HEK293 (cell line): ENCODE data around the gene DNAJC13.

Experiments used
- CTCF ChIA-PET: fragments of 350-600 bp; formaldehyde crosslinking; extraction: SDS; loops from one replicate; lab custom pipeline; 2021; ENCODE audit warnings: antibody characterized with exemption; lab: Yijun Ruan, JAX
- POLR2A ChIA-PET: fragments of 300-600 bp; formaldehyde crosslinking; extraction: SDS; loops from one replicate; lab custom pipeline; 2020; ENCODE audit warnings: antibody characterized with exemption, inconsistent platforms; lab: Yijun Ruan, JAX
- H3K27ac ChIP-seq: fragments of 200-500 bp; sonication (Bioruptor generic); 2 replicates; pipeline ENCODE4 v1.5.1; 2014; ENCODE audit warnings: low read depth, low read length, control low read depth, inconsistent platforms; ENCODE audit errors: extremely low read depth
- H3K36me3 ChIP-seq, 2 experiments: fragments of 200-500 bp in 1 of 2; sonication (Bioruptor generic) in 1 of 2; 1 replicate in 1 of 2; 2 replicates in 1 of 2; pipeline ENCODE4 v1.5.1; 2014 to 2017; ENCODE audit warnings: inconsistent platforms in 2 of 2, low read length in 2 of 2; ENCODE audit not compliant: control insufficient read depth in 2 of 2, insufficient read depth in 1 of 2
- H3K4me1 ChIP-seq: fragments of 200-500 bp; sonication (Bioruptor generic); 2 replicates; pipeline ENCODE4 v1.5.1; 2014; ENCODE audit warnings: mild to moderate bottlenecking, low read length, inconsistent platforms; ENCODE audit not compliant: control insufficient read depth, insufficient read depth
- H3K4me3 ChIP-seq: 2 replicates; pipeline ENCODE4 v1.5.1; 2011; ENCODE audit warnings: low read depth, mild to moderate bottlenecking, control low read depth, low read length, moderate library complexity
- H3K9me3 ChIP-seq: fragments of 200-500 bp; sonication (Bioruptor generic); 2 replicates; pipeline ENCODE4 v1.5.1; 2014; ENCODE audit warnings: low read depth, low read length, inconsistent platforms; ENCODE audit not compliant: control insufficient read depth, insufficient read depth
- BCL11A ChIP-seq: fragments of 450-650 bp; formaldehyde crosslinking; IDR thresholded peaks from 2 replicates; pipeline ENCODE4 v1.5.1; 2016; ENCODE audit warnings: low read depth, missing biosample characterization, missing genetic modification characterization
- BCL6B ChIP-seq: fragments of 450-650 bp; formaldehyde crosslinking; IDR thresholded peaks from 2 replicates; pipeline ENCODE4 v1.5.1; 2017; ENCODE audit warnings: missing biosample characterization, missing genetic modification characterization
- GLIS2 ChIP-seq: fragments of 450-650 bp; formaldehyde crosslinking; IDR thresholded peaks from 2 replicates; pipeline ENCODE4 v1.5.1; 2016; ENCODE audit warnings: missing biosample characterization, missing genetic modification characterization
- OSR2 ChIP-seq: fragments of 450-650 bp; formaldehyde crosslinking; IDR thresholded peaks from 2 replicates; pipeline ENCODE4 v1.5.1; 2016; ENCODE audit warnings: missing biosample characterization, missing genetic modification characterization
- WT1 ChIP-seq: fragments of 450-650 bp; formaldehyde crosslinking; IDR thresholded peaks from 2 replicates; pipeline ENCODE4 v1.5.1; 2016; ENCODE audit warnings: missing biosample characterization, missing genetic modification characterization
- ZFP37 ChIP-seq: fragments of 450-650 bp; formaldehyde crosslinking; IDR thresholded peaks from 2 replicates; pipeline ENCODE4 v1.5.1; 2016; ENCODE audit warnings: missing biosample characterization, missing genetic modification characterization
- ZNF2 ChIP-seq: fragments of 450-650 bp; formaldehyde crosslinking; IDR thresholded peaks from 2 replicates; pipeline ENCODE4 v1.5.1; 2016; ENCODE audit warnings: missing biosample characterization, missing genetic modification characterization
- ZNF223 ChIP-seq: fragments of 450-650 bp; formaldehyde crosslinking; IDR thresholded peaks from 2 replicates; pipeline ENCODE4 v1.5.1; 2016; ENCODE audit warnings: missing biosample characterization, missing genetic modification characterization
- ZNF23 ChIP-seq: fragments of 450-650 bp; formaldehyde crosslinking; IDR thresholded peaks from 2 replicates; pipeline ENCODE4 v1.5.1; 2016; ENCODE audit warnings: missing biosample characterization, missing genetic modification characterization, borderline replicate concordance
- ZNF473 ChIP-seq: fragments of 450-650 bp; formaldehyde crosslinking; IDR thresholded peaks from 2 replicates; pipeline ENCODE4 v1.5.1; 2017; ENCODE audit warnings: missing biosample characterization, missing genetic modification characterization
- ZNF501 ChIP-seq: fragments of 450-650 bp; formaldehyde crosslinking; IDR thresholded peaks from 2 replicates; pipeline ENCODE4 v1.5.1; 2016; ENCODE audit warnings: missing biosample characterization, missing genetic modification characterization
- ZNF513 ChIP-seq: fragments of 450-650 bp; IDR thresholded peaks from 2 replicates; pipeline ENCODE4 v1.5.1; 2018; ENCODE audit warnings: missing biosample characterization, missing genetic modification characterization
- ZNF701 ChIP-seq: fragments of 450-650 bp; formaldehyde crosslinking; IDR thresholded peaks from 2 replicates; pipeline ENCODE4 v1.5.1; 2016; ENCODE audit warnings: missing biosample characterization, missing genetic modification characterization
- ZNF707 ChIP-seq: fragments of 450-650 bp; formaldehyde crosslinking; IDR thresholded peaks from 2 replicates; pipeline ENCODE4 v1.5.1; 2016; ENCODE audit warnings: missing biosample characterization, missing genetic modification characterization
- ZNF837 ChIP-seq: fragments of 450-650 bp; formaldehyde crosslinking; IDR thresholded peaks from 2 replicates; pipeline ENCODE4 v1.5.1; 2016; ENCODE audit warnings: missing biosample characterization, missing genetic modification characterization
- ZSCAN16 ChIP-seq: fragments of 450-650 bp; formaldehyde crosslinking; IDR thresholded peaks from 2 replicates; pipeline ENCODE4 v1.5.1; 2016; ENCODE audit warnings: missing biosample characterization, missing genetic modification characterization
- TF ChIP-seq, protein P1 (sequence below): sonication (generic); formaldehyde crosslinking; IDR thresholded peaks from 2 replicates; pipeline ENCODE4 v1.8.1; 2022; ENCODE audit warnings: mild to moderate bottlenecking, moderate library complexity, missing genetic modification reagents
- TF ChIP-seq, protein P2 (sequence below): fragments of 450-650 bp; formaldehyde crosslinking; IDR thresholded peaks from 2 replicates; pipeline ENCODE4 v1.5.1; 2016; ENCODE audit warnings: missing biosample characterization, missing genetic modification characterization
- TF ChIP-seq, protein P3 (sequence below): fragments of 450-650 bp; formaldehyde crosslinking; IDR thresholded peaks from 2 replicates; pipeline ENCODE4 v1.5.1; 2017; ENCODE audit warnings: missing biosample characterization, missing genetic modification characterization
- TF ChIP-seq, protein P4 (sequence below): fragments of 450-650 bp; formaldehyde crosslinking; IDR thresholded peaks from 2 replicates; pipeline ENCODE4 v1.5.1; 2017; ENCODE audit warnings: missing biosample characterization, missing genetic modification characterization

DNAJC13 gene

DNA sequence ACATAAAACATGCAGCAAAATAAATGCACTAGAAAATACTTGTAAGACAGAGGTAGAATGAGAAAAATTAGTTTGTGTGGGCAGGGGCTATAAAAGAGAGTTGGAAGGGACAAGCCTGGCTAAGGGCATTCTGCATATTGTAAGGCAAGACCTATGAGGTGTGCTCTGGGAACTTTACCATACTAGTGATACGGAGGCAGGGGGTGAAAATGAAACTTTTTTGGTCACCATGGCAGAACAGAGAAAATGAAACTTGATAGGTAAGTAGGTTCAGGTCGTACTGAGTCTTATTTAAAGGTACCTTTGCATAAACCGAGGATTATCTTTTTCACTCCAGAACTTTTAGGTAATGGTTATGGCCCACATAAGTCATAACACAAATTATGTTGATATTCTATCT, 105.1 kb downstream of the DNAJC13 start (continued):
- TF ChIP-seq, protein P1, sequence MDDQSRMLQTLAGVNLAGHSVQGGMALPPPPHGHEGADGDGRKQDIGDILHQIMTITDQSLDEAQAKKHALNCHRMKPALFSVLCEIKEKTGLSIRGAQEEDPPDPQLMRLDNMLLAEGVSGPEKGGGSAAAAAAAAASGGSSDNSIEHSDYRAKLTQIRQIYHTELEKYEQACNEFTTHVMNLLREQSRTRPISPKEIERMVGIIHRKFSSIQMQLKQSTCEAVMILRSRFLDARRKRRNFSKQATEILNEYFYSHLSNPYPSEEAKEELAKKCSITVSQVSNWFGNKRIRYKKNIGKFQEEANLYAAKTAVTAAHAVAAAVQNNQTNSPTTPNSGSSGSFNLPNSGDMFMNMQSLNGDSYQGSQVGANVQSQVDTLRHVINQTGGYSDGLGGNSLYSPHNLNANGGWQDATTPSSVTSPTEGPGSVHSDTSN = no peak
- TF ChIP-seq ZNF501 (tag by site-specific recombination) = no peak

- no peak for TF ChIP-seq GLIS2
- TF ChIP-seq, protein P2, sequence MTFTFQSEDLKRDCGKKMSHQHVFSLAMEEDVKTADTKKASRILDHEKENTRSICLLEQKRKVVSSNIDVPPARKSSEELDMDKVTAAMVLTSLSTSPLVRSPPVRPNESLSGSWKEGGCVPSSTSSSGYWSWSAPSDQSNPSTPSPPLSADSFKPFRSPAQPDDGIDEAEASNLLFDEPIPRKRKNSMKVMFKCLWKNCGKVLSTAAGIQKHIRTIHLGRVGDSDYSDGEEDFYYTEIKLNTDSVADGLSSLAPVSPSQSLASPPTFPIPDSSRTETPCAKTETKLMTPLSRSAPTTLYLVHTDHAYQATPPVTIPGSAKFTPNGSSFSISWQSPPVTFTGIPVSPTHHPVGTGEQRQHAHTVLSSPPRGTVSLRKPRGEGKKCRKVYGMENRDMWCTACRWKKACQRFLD (tag by site-specific recombination) = no peak
- no peak for TF ChIP-seq OSR2
- TF ChIP-seq ZFP37 (tag by site-specific recombination) = no peak
- TF ChIP-seq, protein P3, sequence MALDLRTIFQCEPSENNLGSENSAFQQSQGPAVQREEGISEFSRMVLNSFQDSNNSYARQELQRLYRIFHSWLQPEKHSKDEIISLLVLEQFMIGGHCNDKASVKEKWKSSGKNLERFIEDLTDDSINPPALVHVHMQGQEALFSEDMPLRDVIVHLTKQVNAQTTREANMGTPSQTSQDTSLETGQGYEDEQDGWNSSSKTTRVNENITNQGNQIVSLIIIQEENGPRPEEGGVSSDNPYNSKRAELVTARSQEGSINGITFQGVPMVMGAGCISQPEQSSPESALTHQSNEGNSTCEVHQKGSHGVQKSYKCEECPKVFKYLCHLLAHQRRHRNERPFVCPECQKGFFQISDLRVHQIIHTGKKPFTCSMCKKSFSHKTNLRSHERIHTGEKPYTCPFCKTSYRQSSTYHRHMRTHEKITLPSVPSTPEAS (tag by site-specific recombination) = no peak
- TF ChIP-seq ZNF473 (tag by site-specific recombination) = no peak
- TF ChIP-seq BCL11A = no peak
- TF ChIP-seq ZNF707 (tag by site-specific recombination) = no peak
- no peak for TF ChIP-seq ZNF23 (tag by site-specific recombination)
- TF ChIP-seq, protein P4, sequence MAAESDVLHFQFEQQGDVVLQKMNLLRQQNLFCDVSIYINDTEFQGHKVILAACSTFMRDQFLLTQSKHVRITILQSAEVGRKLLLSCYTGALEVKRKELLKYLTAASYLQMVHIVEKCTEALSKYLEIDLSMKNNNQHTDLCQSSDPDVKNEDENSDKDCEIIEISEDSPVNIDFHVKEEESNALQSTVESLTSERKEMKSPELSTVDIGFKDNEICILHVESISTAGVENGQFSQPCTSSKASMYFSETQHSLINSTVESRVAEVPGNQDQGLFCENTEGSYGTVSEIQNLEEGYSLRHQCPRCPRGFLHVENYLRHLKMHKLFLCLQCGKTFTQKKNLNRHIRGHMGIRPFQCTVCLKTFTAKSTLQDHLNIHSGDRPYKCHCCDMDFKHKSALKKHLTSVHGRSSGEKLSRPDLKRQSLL (tag by site-specific recombination) = no peak
- no peak for TF ChIP-seq BCL6B
- no peak for TF ChIP-seq ZNF837 (tag by site-specific recombination)
- TF ChIP-seq ZNF2 = no peak
- no peak for TF ChIP-seq ZNF701
- no peak for TF ChIP-seq ZNF223 (tag by site-specific recombination)
- no peak for TF ChIP-seq ZNF513 (tag by site-specific recombination)
- no peak for TF ChIP-seq ZSCAN16
- no peak for TF ChIP-seq WT1 (tag by site-specific recombination)
- TF ChIP-seq, all 188 proteins: peak for 0
- no peaks in the 10 kb centered on the region for H3K9me3 ChIP-seq
- H3K4me3 ChIP-seq = no peak overlapping the region
- peaks cover 0 to 56% of the 10 kb centered on the region in 2 experiments for H3K36me3 ChIP-seq
- CTCF ChIA-PET = interaction anchor here (0.7 kb wide), 1 partner anchor 112 kb away, joined by 3 read pairs; no protein-coding TSS in a partner anchor
- no peak overlapping the region for H3K27ac ChIP-seq
- H3K4me1 ChIP-seq = no peaks in the 10 kb centered on the region
- POLR2A ChIA-PET = no interaction called here
Measured at GRCh38 chr3:132530624-132531023, 113.3 kb downstream of the DNAJC13 start.
